Measurements from ENCODE around the gene ACSM6.
A peak's percentile ranks its signal among the peaks of the same experiment; 100 is the strongest.

Gene ACSM6

DNA sequence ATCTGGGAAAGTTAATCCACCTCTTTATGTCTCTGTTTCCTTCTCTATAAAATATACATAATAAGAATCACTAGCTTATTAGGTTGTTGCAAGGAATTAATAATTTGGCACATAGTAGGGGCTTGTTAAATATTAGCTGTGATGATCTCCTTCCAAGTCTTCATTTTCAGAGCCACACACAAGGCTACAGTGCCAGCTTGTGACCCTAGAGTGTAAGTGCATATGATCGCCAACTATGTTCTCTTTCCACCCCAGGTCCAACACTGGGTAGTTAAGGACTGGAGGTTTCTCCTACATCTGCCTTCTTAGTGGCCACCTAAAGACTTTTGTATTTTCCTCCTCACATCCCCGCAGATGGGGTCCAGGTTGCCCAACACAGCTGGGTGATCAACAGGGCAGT, 17.9 kb upstream of the ACSM6 start:
- DNase-seq (ENCODE audit: low read depth in 2 of 2), result no peak
- TF ChIP-seq, protein P1, sequence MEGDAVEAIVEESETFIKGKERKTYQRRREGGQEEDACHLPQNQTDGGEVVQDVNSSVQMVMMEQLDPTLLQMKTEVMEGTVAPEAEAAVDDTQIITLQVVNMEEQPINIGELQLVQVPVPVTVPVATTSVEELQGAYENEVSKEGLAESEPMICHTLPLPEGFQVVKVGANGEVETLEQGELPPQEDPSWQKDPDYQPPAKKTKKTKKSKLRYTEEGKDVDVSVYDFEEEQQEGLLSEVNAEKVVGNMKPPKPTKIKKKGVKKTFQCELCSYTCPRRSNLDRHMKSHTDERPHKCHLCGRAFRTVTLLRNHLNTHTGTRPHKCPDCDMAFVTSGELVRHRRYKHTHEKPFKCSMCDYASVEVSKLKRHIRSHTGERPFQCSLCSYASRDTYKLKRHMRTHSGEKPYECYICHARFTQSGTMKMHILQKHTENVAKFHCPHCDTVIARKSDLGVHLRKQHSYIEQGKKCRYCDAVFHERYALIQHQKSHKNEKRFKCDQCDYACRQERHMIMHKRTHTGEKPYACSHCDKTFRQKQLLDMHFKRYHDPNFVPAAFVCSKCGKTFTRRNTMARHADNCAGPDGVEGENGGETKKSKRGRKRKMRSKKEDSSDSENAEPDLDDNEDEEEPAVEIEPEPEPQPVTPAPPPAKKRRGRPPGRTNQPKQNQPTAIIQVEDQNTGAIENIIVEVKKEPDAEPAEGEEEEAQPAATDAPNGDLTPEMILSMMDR (IDR thresholded peaks at IDR 0.05; ENCODE audit: low read depth, low read length), result no peak
- H3K4me3 ChIP-seq (replicated peaks in 1 of 2; ENCODE audit: low read depth in 2 of 2, low read length in 2 of 2), result no peak overlapping the region

DNA sequence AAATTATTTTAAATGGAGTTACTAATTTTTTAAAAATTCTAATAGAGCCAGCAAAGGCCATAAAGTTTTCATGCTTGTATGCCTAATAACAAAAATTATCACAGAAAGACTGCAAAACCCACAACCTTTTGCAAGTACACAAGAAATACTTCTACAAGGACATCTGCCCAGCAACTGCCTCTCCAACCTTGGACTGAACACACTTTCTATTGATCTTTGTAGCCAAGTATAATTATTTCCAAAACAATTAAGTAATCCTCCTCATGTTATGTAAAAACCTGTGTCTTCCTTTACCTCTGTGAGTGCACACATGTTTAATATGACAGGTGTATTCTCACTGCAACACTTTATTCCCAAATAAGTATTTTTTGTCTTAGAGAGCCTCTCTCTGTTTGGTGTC, 16.6 kb upstream of the ACSM6 start:
- no peak for DNase-seq (ENCODE audit: low read depth in 2 of 2)

GRCh38 chr10:95178266-95178665, 15.8 kb upstream of the ACSM6 start:
- TF ChIP-seq, protein P1 (IDR thresholded peaks at IDR 0.05; ENCODE audit: low read depth, low read length), result no peak
- no peak overlapping the region for H3K4me3 ChIP-seq (replicated peaks in 1 of 2; ENCODE audit: low read depth in 2 of 2, low read length in 2 of 2)
- no peak for DNase-seq (ENCODE audit: low read depth in 2 of 2)

More for the DNA sequence above, 16.6 kb upstream of the ACSM6 start:
- H3K4me3 ChIP-seq (replicated peaks in 1 of 2; ENCODE audit: low read depth in 2 of 2, low read length in 2 of 2), result no peak overlapping the region
- TF ChIP-seq, protein P1 (IDR thresholded peaks at IDR 0.05; ENCODE audit: low read depth, low read length), result no peak

DNA sequence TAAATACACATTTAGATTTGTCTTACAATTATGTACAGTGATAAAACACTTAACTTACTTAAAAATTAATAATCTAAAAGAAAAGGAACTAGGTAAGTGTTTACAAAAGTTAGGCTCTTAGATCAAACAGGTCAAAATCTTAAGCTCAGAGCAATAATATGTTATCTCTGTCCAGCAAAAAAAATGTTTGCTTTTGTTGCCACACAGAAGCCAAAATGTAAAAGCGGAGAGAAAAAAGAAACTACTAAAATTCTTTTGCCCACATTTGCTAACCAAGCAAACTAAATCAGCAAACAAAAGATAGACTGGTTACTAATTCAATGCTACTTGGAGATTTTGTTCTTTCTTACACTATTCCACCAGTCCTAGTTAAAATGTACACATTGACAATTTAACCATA, 15.2 kb upstream of the ACSM6 start:
- TF ChIP-seq, protein P1 (IDR thresholded peaks at IDR 0.05; ENCODE audit: low read depth, low read length), result no peak
- no peak for DNase-seq (ENCODE audit: low read depth in 2 of 2)
- H3K4me3 ChIP-seq (replicated peaks in 1 of 2; ENCODE audit: low read depth in 2 of 2, low read length in 2 of 2), result no peak overlapping the region

DNA sequence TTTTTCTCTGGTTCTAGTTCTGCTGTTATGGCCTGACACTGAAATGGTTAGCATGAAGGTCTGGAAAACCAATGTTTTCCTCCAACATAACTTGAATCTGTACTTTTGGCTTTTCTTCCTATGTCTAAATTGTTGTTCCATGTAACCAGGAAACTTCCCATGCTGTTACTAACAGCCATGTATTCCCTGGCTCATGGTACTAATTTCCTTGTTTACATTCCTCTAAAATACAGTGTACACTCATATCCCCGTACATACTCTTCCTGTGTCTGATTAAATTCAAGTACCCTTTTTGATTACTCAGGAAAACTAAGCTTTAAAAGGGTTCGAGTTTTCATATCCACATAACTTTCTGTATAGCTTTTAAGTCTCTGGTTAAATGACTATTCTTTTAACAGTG, 12.3 kb upstream of the ACSM6 start:
- no peak for DNase-seq (ENCODE audit: low read depth in 2 of 2)
- TF ChIP-seq, protein P1 (IDR thresholded peaks at IDR 0.05; ENCODE audit: low read depth, low read length), result no peak
- no peak overlapping the region for H3K4me3 ChIP-seq (replicated peaks in 1 of 2; ENCODE audit: low read depth in 2 of 2, low read length in 2 of 2)

- peak overlapping the region; percentile 61 to 63 for H3K4me3 ChIP-seq (replicated peaks in 1 of 2; ENCODE audit: low read depth in 2 of 2, low read length in 2 of 2)
- DNase-seq (ENCODE audit: low read depth in 2 of 2), result peak; percentile 80 to 85
- TF ChIP-seq, protein P1 (IDR thresholded peaks at IDR 0.05; ENCODE audit: low read depth, low read length), result peak; percentile 77
Measured at GRCh38 chr10:95183271-95184230, 10.5 kb upstream of the ACSM6 start.
